ENCODE measurements around the gene NFX1. TPM values are rescaled to one million over a fixed set of nuclear protein-coding genes. Genes with fewer than 3 reads are reported as not detected.
A peak's percentile ranks its signal among the peaks of the same experiment; 100 is the strongest.

Gene NFX1
- total and polyA plus RNA-seq, 12 donors = 14.5 to 44.1 (median 33.7) TPM

DNA sequence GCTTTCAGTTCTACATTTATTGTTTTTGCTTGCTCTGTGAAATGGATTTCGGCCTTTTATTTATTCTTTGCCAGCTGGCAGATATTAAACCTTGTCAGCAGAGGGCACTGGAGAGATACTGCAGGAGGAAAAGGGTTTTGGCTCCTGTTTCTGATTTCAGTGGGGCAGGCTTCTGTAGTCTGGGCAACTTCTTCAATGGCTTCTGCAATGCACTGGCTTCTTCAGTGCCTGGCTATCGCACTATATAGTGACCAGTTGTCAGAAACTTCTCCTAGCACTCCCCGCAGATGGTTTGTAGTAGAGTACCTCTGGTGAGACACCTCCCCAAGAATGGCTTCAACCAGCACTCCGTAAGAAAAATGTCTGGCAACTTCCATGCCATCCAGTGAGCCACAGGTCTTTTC is 3.2 kb upstream of the NFX1 start:
- Histone ChIP-seq H3K27ac (peak overlapping the region in 7 of 10 donors; percentile 3 to 35 (median 24)), H3K4me1 (peaks cover 0 to 31% (median 26%) of the 10 kb centered on the region in 9 donors), H3K27me3 (no peaks in the 10 kb centered on the region), H3K4me3 (no peak overlapping the region), H3K36me3 (peaks cover 0 to 49% (median 8%) of the 10 kb centered on the region in 9 donors), H3K9me3 (no peaks in the 10 kb centered on the region)
- TF ChIP-seq, protein P1, sequence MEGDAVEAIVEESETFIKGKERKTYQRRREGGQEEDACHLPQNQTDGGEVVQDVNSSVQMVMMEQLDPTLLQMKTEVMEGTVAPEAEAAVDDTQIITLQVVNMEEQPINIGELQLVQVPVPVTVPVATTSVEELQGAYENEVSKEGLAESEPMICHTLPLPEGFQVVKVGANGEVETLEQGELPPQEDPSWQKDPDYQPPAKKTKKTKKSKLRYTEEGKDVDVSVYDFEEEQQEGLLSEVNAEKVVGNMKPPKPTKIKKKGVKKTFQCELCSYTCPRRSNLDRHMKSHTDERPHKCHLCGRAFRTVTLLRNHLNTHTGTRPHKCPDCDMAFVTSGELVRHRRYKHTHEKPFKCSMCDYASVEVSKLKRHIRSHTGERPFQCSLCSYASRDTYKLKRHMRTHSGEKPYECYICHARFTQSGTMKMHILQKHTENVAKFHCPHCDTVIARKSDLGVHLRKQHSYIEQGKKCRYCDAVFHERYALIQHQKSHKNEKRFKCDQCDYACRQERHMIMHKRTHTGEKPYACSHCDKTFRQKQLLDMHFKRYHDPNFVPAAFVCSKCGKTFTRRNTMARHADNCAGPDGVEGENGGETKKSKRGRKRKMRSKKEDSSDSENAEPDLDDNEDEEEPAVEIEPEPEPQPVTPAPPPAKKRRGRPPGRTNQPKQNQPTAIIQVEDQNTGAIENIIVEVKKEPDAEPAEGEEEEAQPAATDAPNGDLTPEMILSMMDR (IDR thresholded peaks at IDR 0.05) = peak; percentile 31 to 76 (median 67)
- intact Hi-C loops (cut with DNase I) = loop anchor here in 7 of 10 donors (5.0 to 10.0 kb wide), 4 partner anchors 130 to 185 kb away; partner anchors contain the start of gene NOL6 (in 1 of the 7)
- ATAC-seq (no peak), DNase-seq (peak in 1 of 2 donors; percentile 34)
- 59 to 61% methylated on average over 4 of the region's 4 CpGs for WGBS, 2 donors

DNA sequence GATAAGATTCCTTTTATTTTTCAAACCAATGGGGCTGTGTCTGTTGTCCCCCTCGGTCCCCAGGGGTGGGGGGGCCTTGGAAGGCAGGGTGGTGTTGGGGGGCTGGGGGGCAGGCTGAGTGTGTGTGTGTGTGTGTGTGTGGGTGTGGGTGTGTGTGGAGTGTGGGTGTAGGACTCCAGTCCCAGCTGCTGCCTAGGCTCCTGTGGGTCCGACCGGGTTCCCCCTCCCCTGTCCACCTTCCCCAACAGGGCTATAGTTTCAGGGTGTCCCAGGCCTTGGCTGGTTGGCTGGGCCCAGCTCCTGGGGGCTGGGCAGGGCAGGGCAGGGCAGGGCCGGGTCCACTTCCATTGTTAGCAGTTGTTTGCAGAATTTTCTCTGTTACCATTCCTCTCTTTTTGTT is 2.1 kb upstream of the NFX1 start:
- Histone ChIP-seq H3K27ac (peak overlapping the region in 3 of 10 donors; percentile 98 to 100 (median 99)), H3K36me3 (peaks cover 0 to 49% (median 0%) of the 10 kb centered on the region in 9 donors), H3K9me3 (no peaks in the 10 kb centered on the region), H3K4me1 (peaks cover 0 to 43% (median 37%) of the 10 kb centered on the region in 9 donors), H3K4me3 (no peak overlapping the region), H3K27me3 (no peaks in the 10 kb centered on the region)
- TF ChIP-seq, protein P1 (IDR thresholded peaks at IDR 0.05) = no peak
- intact Hi-C loops (cut with DNase I) = loop anchor here in 7 of 10 donors (5.0 to 10.0 kb wide), 4 partner anchors 129 to 184 kb away; partner anchors contain the start of gene NOL6 (in 1 of the 7)
- WGBS, 2 donors = 82 to 91% methylated on average over 4 of the region's 4 CpGs
- ATAC-seq (no peak), DNase-seq (peak in 1 of 2 donors; percentile 16)

DNA sequence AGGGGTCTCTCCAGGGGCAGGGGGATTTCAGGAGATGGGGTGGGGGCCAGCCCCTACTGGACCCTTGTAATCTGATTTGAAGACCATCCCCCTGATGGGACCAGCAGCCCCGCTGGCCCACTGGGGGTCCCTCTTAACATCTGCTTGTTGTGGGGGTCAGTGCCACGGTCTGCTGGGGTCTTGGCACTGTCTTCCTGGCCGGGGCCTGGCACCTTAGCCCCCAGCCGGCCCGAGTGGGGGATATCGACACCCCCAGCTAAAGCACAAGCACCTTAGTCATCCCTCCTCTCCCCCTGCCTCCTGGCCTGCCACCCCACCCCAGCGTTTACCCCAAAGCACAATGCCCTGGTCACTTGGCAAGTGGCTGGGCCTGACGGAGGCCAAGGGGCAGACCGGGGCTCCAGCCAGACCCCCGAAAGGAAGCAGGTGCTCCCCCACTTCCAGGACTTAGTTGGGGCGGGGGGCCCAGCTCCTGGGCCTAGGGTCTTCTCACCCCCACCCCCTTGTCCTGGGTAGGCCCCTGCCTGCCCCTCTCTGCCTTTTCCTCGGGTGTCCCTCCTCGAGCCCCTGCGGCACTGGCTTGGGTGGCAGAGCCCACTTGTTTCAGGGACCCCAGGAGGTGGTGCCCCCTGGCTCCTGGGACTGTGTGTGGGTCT is 1.4 kb upstream of the NFX1 start:
- 83 to 86% methylated on average over 14 of the region's 14 CpGs for WGBS, 2 donors
- Histone ChIP-seq H3K27me3 (no peaks in the 10 kb centered on the region), H3K4me3 (peak overlapping the region in 6 of 10 donors; percentile 60 to 94 (median 84)), H3K9me3 (no peaks in the 10 kb centered on the region), H3K36me3 (peaks cover 0 to 49% (median 0%) of the 10 kb centered on the region in 9 donors), H3K27ac (peak overlapping the region; percentile 94 to 100 (median 98)), H3K4me1 (peaks cover 0 to 49% (median 43%) of the 10 kb centered on the region in 9 donors)
- intact Hi-C loops (cut with DNase I) = loop anchor here in 7 of 10 donors (5.0 to 10.0 kb wide), 4 partner anchors 128 to 183 kb away; partner anchors contain the start of gene NOL6 (in 1 of the 7)
- DNase-seq (peak; percentile 9 to 15), ATAC-seq (peak in 1 of 8 donors; percentile 12)
- TF ChIP-seq, protein P1 (IDR thresholded peaks at IDR 0.05) = no peak

DNA sequence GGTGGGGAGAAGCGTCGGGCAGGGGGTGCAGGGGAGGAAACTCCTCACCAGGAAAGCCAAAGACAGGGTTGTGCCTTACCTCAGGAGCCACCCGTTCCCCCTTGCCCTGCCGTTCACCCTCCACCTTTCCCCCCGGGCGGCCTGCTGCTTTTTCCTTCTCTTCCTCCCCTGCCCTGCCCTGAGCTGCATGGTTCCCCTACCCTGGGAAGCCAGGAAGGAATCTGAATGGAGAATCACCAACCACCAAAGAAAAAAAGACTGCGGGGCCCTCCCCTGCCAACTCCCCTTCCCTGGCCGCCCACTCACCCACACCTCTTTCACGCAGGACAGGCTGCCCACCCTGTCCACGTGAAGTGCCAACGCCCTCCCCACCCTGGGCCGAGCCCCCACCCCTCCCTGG is 820 bp upstream of the NFX1 start:
- H3K36me3 ChIP-seq = peaks cover 0 to 49% (median 0%) of the 10 kb centered on the region in 9 donors
- DNase-seq (peak; percentile 13 to 21), ATAC-seq (peak in 7 of 8 donors; percentile 0 to 40 (median 14))
- peak overlapping the region; percentile 94 to 100 (median 98) for H3K27ac ChIP-seq
- peaks cover 0 to 55% (median 43%) of the 10 kb centered on the region in 9 donors for H3K4me1 ChIP-seq
- WGBS, 2 donors = 12 to 14% methylated on average over 9 to 11 of the region's 12 CpGs
- H3K9me3 ChIP-seq = no peaks in the 10 kb centered on the region
- H3K4me3 ChIP-seq = peak overlapping the region; percentile 59 to 94 (median 79)
- intact Hi-C loops (cut with DNase I) = loop anchor here in 7 of 10 donors (5.0 to 10.0 kb wide), 4 partner anchors 128 to 183 kb away; partner anchors contain the start of gene NOL6 (in 1 of the 7)
- TF ChIP-seq, protein P1 (IDR thresholded peaks at IDR 0.05) = no peak
- H3K27me3 ChIP-seq = no peaks in the 10 kb centered on the region
